Gastroesophageal sphincter (tissue), 3 donors: ENCODE results near the gene OTOGL.

Experiments used
- EP300 ChIP-seq: sonication (generic); formaldehyde crosslinking; IDR thresholded peaks from one replicate; pipeline ENCODE4 v1.6.1; 2017; ENCODE audit warnings: antibody characterized with exemption, mild to moderate bottlenecking
- POLR2A ChIP-seq, 2 donors: fragments of 450-650 bp; IDR thresholded peaks; one replicate each; pipeline ENCODE4 v1.6.1; 2017; ENCODE audit warnings: antibody characterized with exemption in 2 of 2, mild to moderate bottlenecking in 2 of 2, moderate library complexity in 1 of 2
- TF ChIP-seq, protein P1 (sequence below), 4 experiments: fragments of 200-600 bp in 2 of 4; fragments of 450-650 bp in 2 of 4; sonication (generic) in 1 of 4; IDR thresholded peaks; one replicate each; pipeline ENCODE4 v1.5.1; 2017 to 2019; ENCODE audit warnings: antibody characterized with exemption in 4 of 4, mild to moderate bottlenecking in 2 of 4, moderate library complexity in 2 of 4

DNA sequence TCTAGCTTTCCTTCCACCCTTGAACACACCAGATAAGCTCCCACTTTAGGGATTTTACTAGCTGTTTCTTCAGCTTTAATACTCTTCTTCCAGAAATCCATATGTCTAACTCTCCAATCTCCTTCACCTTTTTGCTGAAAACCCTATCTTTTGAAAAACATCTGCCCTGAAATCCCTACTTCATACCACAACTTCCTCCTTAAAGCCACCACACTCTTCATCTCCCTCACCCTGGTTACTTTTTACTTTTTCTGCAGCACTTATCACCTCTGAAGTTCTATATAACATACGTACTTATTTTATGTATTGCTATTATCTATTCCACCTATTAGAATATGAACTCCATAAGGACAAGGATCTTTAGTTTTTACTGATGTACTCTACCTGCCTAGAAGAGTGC lies 316.1 kb downstream of the OTOGL start:
- TF ChIP-seq POLR2A (IDR thresholded peaks at IDR 0.05) (no peak), EP300 (no peak)
- TF ChIP-seq, protein P1, sequence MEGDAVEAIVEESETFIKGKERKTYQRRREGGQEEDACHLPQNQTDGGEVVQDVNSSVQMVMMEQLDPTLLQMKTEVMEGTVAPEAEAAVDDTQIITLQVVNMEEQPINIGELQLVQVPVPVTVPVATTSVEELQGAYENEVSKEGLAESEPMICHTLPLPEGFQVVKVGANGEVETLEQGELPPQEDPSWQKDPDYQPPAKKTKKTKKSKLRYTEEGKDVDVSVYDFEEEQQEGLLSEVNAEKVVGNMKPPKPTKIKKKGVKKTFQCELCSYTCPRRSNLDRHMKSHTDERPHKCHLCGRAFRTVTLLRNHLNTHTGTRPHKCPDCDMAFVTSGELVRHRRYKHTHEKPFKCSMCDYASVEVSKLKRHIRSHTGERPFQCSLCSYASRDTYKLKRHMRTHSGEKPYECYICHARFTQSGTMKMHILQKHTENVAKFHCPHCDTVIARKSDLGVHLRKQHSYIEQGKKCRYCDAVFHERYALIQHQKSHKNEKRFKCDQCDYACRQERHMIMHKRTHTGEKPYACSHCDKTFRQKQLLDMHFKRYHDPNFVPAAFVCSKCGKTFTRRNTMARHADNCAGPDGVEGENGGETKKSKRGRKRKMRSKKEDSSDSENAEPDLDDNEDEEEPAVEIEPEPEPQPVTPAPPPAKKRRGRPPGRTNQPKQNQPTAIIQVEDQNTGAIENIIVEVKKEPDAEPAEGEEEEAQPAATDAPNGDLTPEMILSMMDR (IDR thresholded peaks at IDR 0.05) = no peak
